ENCODE measurements around the gene NTM. TPM values are rescaled to one million over a fixed set of nuclear protein-coding genes. Genes with fewer than 3 reads are reported as not detected.

Gene NTM
- total RNA-seq, 1 experiment from 2014 or later: 9.9 TPM

DNA sequence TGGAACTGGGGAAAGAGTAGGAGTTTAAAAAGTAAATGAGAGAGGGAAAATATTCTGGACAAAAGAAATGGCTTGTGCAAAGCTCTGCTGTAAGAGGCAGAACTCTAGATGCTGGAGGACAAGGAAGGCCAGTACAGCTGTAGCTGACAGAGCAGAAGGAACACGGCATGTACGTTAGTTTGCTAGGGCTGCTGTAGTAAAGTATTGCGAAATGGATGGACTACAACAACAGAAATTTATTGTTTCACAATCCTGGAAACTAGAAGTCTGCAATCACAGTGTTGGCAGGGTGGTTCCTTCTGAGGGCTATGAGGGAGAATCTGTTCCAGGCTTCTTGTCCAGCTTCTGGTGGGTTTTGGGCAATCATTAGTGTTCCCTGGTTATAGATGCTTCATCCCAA lies 454.4 kb downstream of the NTM start:
- H3K27me3 ChIP-seq (ENCODE audit: insufficient read depth, low read length): no peaks in the 10 kb centered on the region
- no peak overlapping the region for H2BK120ac ChIP-seq (ENCODE audit: low read depth, low read length, poor library complexity, severe bottlenecking)
- H2AK5ac ChIP-seq (ENCODE audit: insufficient read length, low read length): no peak overlapping the region
- no peak overlapping the region for H4K91ac ChIP-seq (ENCODE audit: insufficient read length, low read depth, low read length)
- no peak overlapping the region for H3K27ac ChIP-seq (ENCODE audit: insufficient read length, low read depth, low read length)
- no peaks in the 10 kb centered on the region for H3K9me3 Mint-ChIP-seq
- H2BK15ac ChIP-seq (ENCODE audit: low read depth, low read length): no peak overlapping the region
- no peak overlapping the region for H3K9ac ChIP-seq (ENCODE audit: extremely low read depth, insufficient read length, low read length)
- DNase-seq: no peak
- H2AFZ ChIP-seq (ENCODE audit: low read length): no peak overlapping the region
- H3K36me3 Mint-ChIP-seq (ENCODE audit: insufficient read depth in 1 of 3, low read depth in 3 of 3): no peaks in the 10 kb centered on the region
- no peak overlapping the region for H3K4me2 ChIP-seq (ENCODE audit: insufficient read depth, insufficient read length, low read length)
- H3T11ph ChIP-seq (ENCODE audit: low read length): no peak overlapping the region
- H3K18ac ChIP-seq (ENCODE audit: insufficient read length, low read depth, low read length): no peak overlapping the region
- no peak overlapping the region for H2BK12ac ChIP-seq (ENCODE audit: insufficient read length, low read depth, low read length)
- no peak overlapping the region for H2BK20ac ChIP-seq (ENCODE audit: low read depth, low read length, poor library complexity, severe bottlenecking)
- no CpG with 5 or more reads among the region's 3 CpGs for WGBS (ENCODE audit: extremely low coverage, insufficient read length, low lambda C conversion rate)
- H2BK5ac ChIP-seq (ENCODE audit: insufficient read length, low read length): no peak overlapping the region
- no peaks in the 10 kb centered on the region; the same call in 1 of the 2 replicates for H3K4me1 ChIP-seq (ENCODE audit: insufficient read depth, low read length)
- TF ChIP-seq, protein P1, sequence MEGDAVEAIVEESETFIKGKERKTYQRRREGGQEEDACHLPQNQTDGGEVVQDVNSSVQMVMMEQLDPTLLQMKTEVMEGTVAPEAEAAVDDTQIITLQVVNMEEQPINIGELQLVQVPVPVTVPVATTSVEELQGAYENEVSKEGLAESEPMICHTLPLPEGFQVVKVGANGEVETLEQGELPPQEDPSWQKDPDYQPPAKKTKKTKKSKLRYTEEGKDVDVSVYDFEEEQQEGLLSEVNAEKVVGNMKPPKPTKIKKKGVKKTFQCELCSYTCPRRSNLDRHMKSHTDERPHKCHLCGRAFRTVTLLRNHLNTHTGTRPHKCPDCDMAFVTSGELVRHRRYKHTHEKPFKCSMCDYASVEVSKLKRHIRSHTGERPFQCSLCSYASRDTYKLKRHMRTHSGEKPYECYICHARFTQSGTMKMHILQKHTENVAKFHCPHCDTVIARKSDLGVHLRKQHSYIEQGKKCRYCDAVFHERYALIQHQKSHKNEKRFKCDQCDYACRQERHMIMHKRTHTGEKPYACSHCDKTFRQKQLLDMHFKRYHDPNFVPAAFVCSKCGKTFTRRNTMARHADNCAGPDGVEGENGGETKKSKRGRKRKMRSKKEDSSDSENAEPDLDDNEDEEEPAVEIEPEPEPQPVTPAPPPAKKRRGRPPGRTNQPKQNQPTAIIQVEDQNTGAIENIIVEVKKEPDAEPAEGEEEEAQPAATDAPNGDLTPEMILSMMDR (conservative IDR thresholded peaks at IDR 0.05): no peak
- H3K14ac ChIP-seq (ENCODE audit: insufficient read depth, low read length): no peak overlapping the region
- H3K79me2 ChIP-seq (ENCODE audit: insufficient read depth, low read length): no peaks in the 10 kb centered on the region
- H3K23ac ChIP-seq (ENCODE audit: insufficient read length, low read depth, low read length): no peak overlapping the region
- no peaks in the 10 kb centered on the region for H3K23me2 ChIP-seq (ENCODE audit: insufficient read length, low read depth, low read length, poor library complexity, severe bottlenecking)
- H3K4ac ChIP-seq (ENCODE audit: low read depth, low read length): no peak overlapping the region
- no peak overlapping the region for H4K8ac ChIP-seq (replicated peaks; ENCODE audit: insufficient read length, low read depth, low read length)
- no peak overlapping the region for H3K27ac Mint-ChIP-seq
- peaks cover 5% of the 10 kb centered on the region; the same call in 1 of the 2 replicates for H3K27me3 Mint-ChIP-seq (ENCODE audit: low read depth)
- H4K20me1 ChIP-seq (ENCODE audit: control insufficient read depth, insufficient read depth, insufficient read length): no peaks in the 10 kb centered on the region
- no peak overlapping the region for H3K4me3 Mint-ChIP-seq
- no peak overlapping the region for H4K5ac ChIP-seq (ENCODE audit: insufficient read length, low read depth, low read length)
- H3K56ac ChIP-seq (ENCODE audit: insufficient read length, low read depth, low read length): no peak overlapping the region
- no peaks in the 10 kb centered on the region for H3K9me3 ChIP-seq (ENCODE audit: control insufficient read depth, low read depth, low read length)
- peaks cover 17 to 18% of the 10 kb centered on the region in 2 experiments for H3K4me1 Mint-ChIP-seq
- no peaks in the 10 kb centered on the region for H3K79me1 ChIP-seq (ENCODE audit: insufficient read depth, low read depth, low read length, poor library complexity, severe bottlenecking)
